SJSA1 (cell line): Measurements from ENCODE around the gene PTCH1. TPM values are rescaled to one million over a fixed set of nuclear protein-coding genes. Genes with fewer than 3 reads are reported as not detected.

Source experiments
- DNase-seq, 2 experiments: peaks; one replicate each; pipeline ENCODE4 v3.0.0-alpha.2; 2015 to 2020; ENCODE audit warnings: low spot score in 2 of 2, low read depth in 1 of 2
- H3K27ac ChIP-seq: fragments of 250-450 bp; sonication (Bioruptor Pico); 2 replicates; pipeline ENCODE4 v1.5.1; 2020; ENCODE audit warnings: mild to moderate bottlenecking, moderate library complexity
- H3K27me3 ChIP-seq: fragments of 250-450 bp; sonication (Bioruptor Pico); replicated peaks from 2 replicates; pipeline ENCODE4 v1.5.1; 2020; ENCODE audit warnings: mild to moderate bottlenecking, moderate library complexity
- H3K36me3 ChIP-seq: fragments of 250-450 bp; sonication (Bioruptor Pico); 2 replicates; pipeline ENCODE4 v1.5.1; 2020; ENCODE audit warnings: mild to moderate bottlenecking
- H3K4me1 ChIP-seq: fragments of 250-450 bp; sonication (Bioruptor Pico); replicated peaks from 2 replicates; pipeline ENCODE4 v1.6.1; 2021; ENCODE audit warnings: mild to moderate bottlenecking
- H3K4me3 ChIP-seq: fragments of 250-450 bp; sonication (Bioruptor Pico); 2 replicates; pipeline ENCODE4 v1.5.1; 2020; ENCODE audit warnings: mild to moderate bottlenecking
- H3K9me3 ChIP-seq: fragments of 250-450 bp; sonication (Bioruptor Pico); replicated peaks from 2 replicates; pipeline ENCODE4 v1.5.1; 2020; ENCODE audit warnings: mild to moderate bottlenecking
- total RNA-seq: library from RNA; depleted of rRNA; stranded (reverse); fragments of >200 nt; shearing (Covaris generic); gene quantifications from 2 replicates; pipeline ENCODE4 v1.2.3, GENCODE V29; 2014; rRNA removed

Gene PTCH1
- 49.3 and 56.4 TPM in 2 replicates for total RNA-seq

DNA sequence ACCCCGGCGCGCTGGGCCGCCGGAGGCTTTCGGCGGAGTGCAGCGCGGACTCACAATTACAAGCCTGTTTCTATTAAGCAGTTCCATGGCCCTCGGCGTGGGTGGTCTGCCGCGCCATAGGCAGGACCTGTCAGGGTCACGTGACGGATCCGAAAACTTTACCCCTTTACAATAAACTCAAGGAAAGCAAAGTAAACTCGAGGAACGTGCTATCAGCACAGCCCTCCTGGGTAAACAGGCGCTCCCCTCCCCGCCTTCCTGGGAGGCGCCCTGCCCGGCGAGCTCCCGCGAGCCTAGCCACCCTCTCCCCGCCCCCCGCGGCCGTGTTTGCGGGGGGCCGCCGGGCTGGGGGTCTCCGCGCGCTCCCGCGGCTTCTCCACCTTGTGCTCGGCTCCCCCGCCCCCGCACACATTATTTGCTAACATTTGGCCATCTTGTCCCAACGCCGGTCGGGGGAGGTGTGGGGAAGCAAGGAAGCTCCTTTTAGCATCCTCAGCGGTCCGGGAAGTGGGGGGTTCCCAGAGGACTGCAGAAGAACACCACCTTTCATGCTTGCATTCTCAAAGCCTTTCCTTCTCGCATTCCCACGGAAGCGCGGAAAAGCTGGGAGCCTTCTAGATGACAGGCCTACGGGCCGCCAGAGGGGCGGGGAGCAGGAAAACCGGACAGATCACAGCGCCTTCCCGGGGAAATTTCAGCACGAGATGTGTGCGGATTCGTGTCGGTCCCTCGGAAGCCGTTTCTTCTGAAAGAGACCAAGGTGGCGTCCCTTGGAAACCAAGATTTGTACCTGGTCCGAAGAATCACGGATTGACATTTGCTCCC is at the start of gene PTCH1:
Gene PTCH1 (minus strand): TSS at position 238 of the 825 bp plus-strand sequence.
- Histone ChIP-seq H3K27me3 (no peaks in the 10 kb centered on the region), H3K4me1 (peaks cover 29% of the 10 kb centered on the region), H3K36me3 (peaks cover 35% of the 10 kb centered on the region), H3K4me3 (peak within 1 kb of the TSS; percentile 76), H3K9me3 (no peaks in the 10 kb centered on the region), H3K27ac (peak within 1 kb of the TSS; percentile 90)
- peak; percentile 92 to 97 for DNase-seq

DNA sequence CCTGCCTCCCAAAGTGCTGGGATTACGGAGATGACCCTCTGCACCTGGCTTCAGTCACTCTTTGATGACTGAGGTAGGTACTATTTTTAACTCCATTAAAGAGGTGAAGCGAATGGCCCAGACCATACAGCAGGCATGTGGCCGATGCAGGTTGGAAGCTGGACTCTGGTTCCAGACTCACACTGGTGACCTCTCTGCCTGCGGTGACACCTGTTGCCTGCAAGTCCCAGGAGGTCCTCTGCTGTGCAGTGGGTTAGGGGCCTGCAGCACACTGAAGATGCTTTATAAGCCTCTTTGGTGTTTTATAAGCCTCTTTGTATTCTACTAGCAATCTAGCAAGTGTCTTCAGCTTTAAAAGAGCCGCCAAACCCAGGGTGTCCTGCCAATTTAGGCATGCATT is 49.2 kb upstream of the PTCH1 start:
- no peaks in the 10 kb centered on the region for H3K27me3 ChIP-seq
- peaks cover 19% of the 10 kb centered on the region for H3K4me1 ChIP-seq
- DNase-seq = no peak
- no peaks in the 10 kb centered on the region for H3K9me3 ChIP-seq
- H3K27ac ChIP-seq = no peak overlapping the region
- no peak overlapping the region for H3K4me3 ChIP-seq
- H3K36me3 ChIP-seq = no peaks in the 10 kb centered on the region

DNA sequence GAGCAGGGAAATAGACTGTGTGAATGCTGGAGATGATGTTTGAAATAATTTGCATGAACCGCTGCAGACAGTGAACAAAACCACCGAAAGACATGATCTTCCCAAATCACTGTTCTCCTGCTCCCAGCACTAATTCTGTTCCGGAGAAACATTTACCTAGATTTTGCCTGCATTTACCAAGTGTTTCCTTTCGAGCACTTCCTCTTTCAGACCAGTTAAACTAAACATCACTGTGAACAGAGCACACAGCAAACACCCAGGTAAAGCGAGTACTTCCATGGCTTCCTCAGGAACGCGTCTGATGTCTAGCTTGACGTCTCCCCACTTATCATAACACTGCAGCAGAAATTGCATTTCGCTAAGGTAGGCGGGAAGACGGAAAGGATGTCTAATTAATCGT is 45.1 kb upstream of the PTCH1 start:
- H3K9me3 ChIP-seq = no peaks in the 10 kb centered on the region
- H3K27ac ChIP-seq = no peak overlapping the region
- no peak overlapping the region for H3K4me3 ChIP-seq
- no peaks in the 10 kb centered on the region for H3K36me3 ChIP-seq
- H3K4me1 ChIP-seq = no peaks in the 10 kb centered on the region
- DNase-seq = no peak
- no peaks in the 10 kb centered on the region for H3K27me3 ChIP-seq

DNA sequence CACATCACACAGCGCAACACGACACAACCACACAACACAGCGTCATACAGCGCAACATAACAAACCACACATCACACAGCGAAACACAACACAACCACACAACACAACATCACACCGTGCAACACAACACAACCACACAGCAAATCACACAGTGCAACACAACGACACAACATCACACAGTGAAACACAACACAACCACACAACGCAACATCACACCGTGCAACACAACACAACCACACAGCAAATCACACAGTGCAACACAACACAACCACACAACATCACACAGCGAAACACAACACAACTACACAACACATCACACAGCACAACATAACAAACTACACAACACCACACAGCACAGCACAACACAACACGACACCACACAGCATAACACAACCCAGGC is 40.4 kb upstream of the PTCH1 start:
- Histone ChIP-seq H3K36me3 (no peaks in the 10 kb centered on the region), H3K4me1 (peaks cover 4% of the 10 kb centered on the region), H3K27ac (no peak overlapping the region), H3K27me3 (no peaks in the 10 kb centered on the region), H3K9me3 (no peaks in the 10 kb centered on the region), H3K4me3 (no peak overlapping the region)
- DNase-seq = no peak

DNA sequence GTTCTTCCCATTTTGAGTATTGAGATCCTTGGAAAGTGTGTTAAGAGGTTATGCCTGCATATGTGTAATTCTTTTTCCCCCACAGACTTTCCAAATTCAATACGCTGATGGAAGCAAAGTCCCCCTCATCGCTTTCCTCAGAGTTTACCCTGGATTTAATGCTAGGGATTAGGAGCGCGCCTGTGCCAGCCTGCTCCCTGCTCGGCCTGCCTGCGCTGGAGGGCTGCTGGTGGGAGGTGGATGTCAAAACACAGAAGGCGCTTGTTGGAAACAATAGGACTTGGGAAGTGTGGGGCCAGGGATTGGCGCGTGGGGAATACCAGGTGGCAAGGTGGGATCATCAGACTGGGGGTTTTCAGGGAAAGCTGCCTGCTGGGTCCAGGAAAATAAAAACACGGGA is 39.8 kb upstream of the PTCH1 start:
- no peak overlapping the region for H3K27ac ChIP-seq
- H3K27me3 ChIP-seq = no peaks in the 10 kb centered on the region
- DNase-seq = no peak
- no peaks in the 10 kb centered on the region for H3K9me3 ChIP-seq
- no peak overlapping the region for H3K4me3 ChIP-seq
- H3K4me1 ChIP-seq = peaks cover 9% of the 10 kb centered on the region
- H3K36me3 ChIP-seq = no peaks in the 10 kb centered on the region

DNA sequence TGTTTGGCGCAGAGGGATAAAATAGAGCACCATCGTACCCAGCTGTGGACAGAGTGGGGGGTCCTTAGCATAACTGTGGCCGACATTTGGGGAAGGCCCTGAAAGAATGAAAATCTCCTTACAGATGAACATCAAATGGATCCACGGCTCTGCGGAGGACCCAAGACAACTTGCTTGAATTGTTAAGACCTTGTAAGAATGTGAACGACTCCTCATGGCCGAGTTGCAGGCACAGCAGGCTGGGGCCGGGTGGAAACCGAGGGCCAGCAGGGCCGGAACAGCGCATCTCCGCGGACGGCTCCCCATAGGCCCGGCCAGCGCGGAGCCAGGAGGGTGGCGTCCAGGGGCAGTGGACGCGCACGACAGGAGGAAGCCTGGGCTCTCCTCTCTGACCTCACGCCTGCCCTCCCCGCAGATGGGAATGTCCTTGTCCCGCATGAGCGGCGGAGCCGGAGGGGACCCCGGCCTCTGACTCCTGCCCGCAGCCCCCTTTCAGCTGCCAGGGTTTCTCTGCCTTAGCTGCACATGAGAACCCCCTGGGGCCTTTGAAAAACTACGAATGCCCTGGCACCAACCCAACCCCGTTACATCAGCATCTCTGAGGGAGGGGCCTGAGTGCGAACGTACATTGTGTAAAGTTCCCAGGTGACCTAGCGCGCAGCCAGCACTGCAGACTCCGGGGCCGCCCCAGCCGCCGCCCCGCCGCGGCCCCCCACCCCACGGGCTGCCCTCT is 36.2 kb upstream of the PTCH1 start:
- Histone ChIP-seq H3K4me1 (peaks cover 15% of the 10 kb centered on the region), H3K9me3 (no peaks in the 10 kb centered on the region), H3K27ac (no peak overlapping the region), H3K4me3 (no peak overlapping the region), H3K36me3 (no peaks in the 10 kb centered on the region), H3K27me3 (no peaks in the 10 kb centered on the region)
- DNase-seq = no peak

DNA sequence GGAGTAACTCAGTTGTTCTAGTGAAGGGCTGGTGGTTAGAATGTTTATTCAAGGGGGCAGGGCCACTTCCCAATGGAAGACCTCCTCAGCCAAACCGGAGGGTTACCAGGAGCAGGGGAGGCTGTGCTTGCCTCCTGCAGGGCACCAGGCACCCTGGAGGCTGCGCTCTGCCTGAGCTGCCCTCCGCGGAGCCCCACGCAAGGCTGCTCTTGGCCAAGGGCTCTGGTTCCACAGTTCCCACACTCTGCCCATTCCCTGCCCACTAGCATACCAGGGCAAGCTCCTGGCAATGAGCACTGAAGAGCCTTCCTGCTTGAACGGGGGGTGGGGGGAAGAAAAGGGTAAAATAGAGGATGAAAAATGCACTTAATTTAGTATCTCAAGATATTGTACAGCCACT is 35.5 kb upstream of the PTCH1 start:
- DNase-seq = peak in 1 of 2 experiments; percentile 45
- H3K27me3 ChIP-seq = no peaks in the 10 kb centered on the region

DNA sequence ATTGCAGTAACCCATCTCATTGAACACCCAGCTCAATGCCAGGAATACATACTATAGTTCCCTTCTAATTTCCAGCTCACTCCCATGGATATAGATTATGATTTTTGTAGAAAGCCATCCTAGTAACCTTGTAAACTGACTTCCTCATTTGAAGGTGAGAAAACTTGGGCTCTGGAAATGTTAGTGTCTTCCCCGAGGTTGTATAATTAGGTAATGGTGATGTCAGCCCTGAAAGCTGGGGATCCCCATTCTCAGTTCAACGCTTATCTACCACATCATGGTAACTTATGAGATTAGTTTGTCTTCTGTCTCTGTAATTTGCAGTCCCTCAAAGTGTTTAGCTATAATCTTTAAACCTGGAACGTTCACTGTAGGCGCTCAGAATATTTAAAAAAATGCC is 34.6 kb upstream of the PTCH1 start:
- no peaks in the 10 kb centered on the region for H3K27me3 ChIP-seq
- peaks cover 22% of the 10 kb centered on the region for H3K4me1 ChIP-seq
- no peak overlapping the region for H3K27ac ChIP-seq
- H3K9me3 ChIP-seq = no peaks in the 10 kb centered on the region
- H3K4me3 ChIP-seq = no peak overlapping the region
- no peak for DNase-seq
- H3K36me3 ChIP-seq = no peaks in the 10 kb centered on the region

More for the DNA sequence above, 35.5 kb upstream of the PTCH1 start:
- Histone ChIP-seq H3K4me3 (no peak overlapping the region), H3K9me3 (no peaks in the 10 kb centered on the region), H3K36me3 (no peaks in the 10 kb centered on the region), H3K27ac (no peak overlapping the region), H3K4me1 (peaks cover 16% of the 10 kb centered on the region)

DNA sequence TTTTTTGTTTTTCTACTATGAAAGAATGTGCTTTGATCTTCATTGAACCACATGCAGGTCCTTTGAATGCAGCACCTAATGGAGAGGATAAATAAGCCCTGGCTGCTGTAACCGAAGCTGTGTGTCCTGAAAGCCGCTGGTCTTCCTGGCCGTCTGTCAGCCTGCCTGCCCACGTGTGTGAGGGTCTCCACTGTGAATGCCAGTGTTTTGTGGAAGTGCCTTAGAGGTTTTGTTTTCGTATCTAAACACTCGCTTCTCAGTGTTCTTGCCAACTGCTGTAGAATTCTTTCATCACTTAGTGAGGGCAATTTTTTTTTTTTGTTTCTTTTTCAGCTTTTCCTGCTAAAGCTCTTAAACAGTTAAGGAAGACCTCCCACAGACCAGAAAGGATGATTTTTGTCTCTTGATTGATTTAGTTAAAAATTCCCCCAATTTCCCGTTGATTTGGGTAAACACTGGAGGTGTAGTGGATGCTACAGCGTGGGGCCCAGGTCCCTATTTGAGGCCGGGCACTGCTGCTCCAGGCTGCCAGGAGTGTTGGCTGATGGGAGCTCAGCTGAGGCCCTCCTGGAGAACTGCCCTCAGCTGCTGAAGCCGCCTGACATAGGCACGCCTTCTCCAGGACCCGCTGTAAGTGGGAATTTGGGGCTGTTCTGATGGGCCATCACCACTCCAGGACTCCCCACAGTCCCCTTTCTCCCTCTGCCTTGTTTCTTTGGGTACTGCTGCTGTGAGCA is 29.2 kb upstream of the PTCH1 start:
- Histone ChIP-seq H3K9me3 (no peaks in the 10 kb centered on the region), H3K27me3 (no peaks in the 10 kb centered on the region), H3K27ac (peak overlapping the region; percentile 37), H3K4me1 (peaks cover 24% of the 10 kb centered on the region), H3K4me3 (no peak overlapping the region), H3K36me3 (no peaks in the 10 kb centered on the region)
- peak in 1 of 2 experiments; percentile 61 for DNase-seq

DNA sequence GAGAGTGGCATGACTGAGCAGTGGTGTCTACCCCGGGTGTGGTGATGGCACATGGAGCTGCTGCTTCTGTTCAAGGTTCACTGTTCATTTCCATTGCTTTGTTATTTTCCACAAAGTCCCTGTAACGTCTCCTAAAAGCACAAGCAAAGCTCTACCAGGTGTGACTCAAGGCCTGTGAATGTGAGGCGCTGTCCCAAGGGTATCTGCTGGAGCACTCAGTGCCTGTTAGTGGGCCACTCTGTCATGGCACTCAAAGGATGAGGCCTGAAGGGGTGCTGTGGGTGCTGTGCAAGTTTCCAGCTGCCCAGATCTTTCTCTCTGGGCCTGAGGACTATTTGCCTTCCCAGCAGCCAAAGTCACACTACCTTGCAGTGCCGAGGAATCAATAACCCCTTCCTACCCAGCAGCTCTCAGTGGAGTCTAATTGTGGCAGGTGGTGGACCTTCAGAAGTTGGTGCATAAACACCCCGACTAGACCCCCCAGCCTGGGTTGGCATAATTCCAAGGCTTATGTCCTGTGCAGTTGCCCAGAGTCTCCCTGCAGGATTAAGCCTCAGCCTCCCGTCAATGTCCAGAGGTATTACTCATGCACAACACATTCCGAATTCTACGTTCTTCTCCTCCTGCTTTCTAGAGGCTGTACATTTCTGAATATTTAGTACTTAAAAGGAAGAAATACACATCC is 17.4 kb upstream of the PTCH1 start:
- peak in 1 of 2 experiments; percentile 25 for DNase-seq
- Histone ChIP-seq H3K27me3 (no peaks in the 10 kb centered on the region), H3K36me3 (no peaks in the 10 kb centered on the region), H3K4me3 (no peak overlapping the region), H3K4me1 (peaks cover 25% of the 10 kb centered on the region), H3K9me3 (no peaks in the 10 kb centered on the region), H3K27ac (no peak overlapping the region)

DNA sequence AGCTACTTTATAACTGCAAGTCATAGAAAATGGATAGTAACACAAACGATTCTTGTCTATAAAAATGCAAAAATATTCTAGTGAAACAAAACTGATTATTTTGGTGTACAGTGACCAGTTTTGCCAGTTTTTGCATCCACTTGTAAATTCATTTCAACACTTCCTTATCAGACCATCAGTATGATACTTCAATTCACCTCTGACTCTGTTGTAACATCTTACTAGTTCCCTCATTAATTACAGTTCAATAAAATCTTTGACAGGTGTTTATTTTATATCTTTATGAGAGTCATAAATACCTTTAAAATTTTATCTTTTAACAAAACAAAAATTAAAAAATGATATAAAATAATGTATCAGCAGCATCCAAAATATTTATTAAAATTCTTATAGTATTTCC is 13.1 kb upstream of the PTCH1 start:
- Histone ChIP-seq H3K4me3 (no peak overlapping the region), H3K4me1 (peaks cover 24% of the 10 kb centered on the region), H3K36me3 (no peaks in the 10 kb centered on the region), H3K27me3 (no peaks in the 10 kb centered on the region), H3K27ac (no peak overlapping the region), H3K9me3 (no peaks in the 10 kb centered on the region)
- DNase-seq = no peak

DNA sequence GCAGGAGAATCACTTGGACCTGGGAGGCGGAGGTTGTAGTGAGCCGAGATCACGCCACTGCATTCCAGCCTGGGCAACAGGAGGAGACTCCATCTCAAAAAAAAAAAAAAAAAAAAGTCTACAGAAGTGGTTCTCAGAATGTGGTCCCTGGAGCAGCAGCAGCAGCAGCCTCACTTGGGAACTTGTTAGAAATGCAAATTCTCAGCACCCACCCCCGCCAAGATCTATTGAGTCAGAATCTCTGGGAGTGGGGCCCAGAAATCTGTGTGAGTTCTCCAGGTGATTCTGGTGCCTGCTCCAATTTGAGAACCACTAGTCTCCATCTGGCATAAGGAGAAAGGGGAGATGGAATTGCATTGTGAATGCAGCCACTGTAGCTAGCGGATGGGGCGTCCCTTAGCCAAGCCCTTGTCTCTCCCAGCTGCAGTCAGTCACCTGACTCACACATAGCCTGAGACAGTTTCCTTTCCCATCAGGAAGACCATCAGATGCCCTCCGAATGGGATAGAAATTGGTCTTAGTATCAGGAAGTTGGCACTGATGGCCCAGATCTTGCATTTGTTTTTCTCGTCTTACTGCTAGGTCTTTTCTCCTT is 12.2 kb upstream of the PTCH1 start:
- H3K36me3 ChIP-seq = no peaks in the 10 kb centered on the region
- H3K27me3 ChIP-seq = no peaks in the 10 kb centered on the region
- no peak for DNase-seq
- no peaks in the 10 kb centered on the region for H3K9me3 ChIP-seq
- peaks cover 23% of the 10 kb centered on the region for H3K4me1 ChIP-seq
- no peak overlapping the region for H3K27ac ChIP-seq
- no peak overlapping the region for H3K4me3 ChIP-seq

DNA sequence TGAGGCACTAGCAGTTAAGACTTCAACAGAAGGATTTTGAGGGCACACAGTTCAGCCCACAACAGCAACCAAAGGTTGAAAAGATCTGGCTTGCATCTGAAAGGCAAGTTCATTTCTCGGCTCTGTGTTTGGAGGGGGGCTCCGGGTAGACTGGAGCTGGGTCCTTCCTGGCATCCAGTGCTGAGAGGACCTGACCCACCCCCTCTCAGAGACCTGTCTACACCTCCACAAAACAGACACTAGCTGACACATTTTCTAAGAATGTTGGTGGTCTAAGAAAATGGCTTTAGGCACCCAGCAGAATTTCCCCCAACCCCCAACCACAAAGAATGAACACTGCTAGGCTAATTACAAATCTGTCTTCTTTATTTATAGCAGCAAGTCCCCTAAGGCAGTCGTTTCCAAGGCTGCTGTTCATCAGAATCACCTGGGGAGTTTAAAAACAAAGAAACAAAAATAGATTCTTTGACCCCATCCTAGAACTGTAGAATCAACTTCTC is 6.2 kb upstream of the PTCH1 start:
- Histone ChIP-seq H3K4me3 (no peak overlapping the region), H3K27me3 (no peaks in the 10 kb centered on the region), H3K27ac (no peak overlapping the region), H3K9me3 (no peaks in the 10 kb centered on the region), H3K36me3 (no peaks in the 10 kb centered on the region), H3K4me1 (peaks cover 17% of the 10 kb centered on the region)
- DNase-seq = peak in 1 of 2 experiments; percentile 32
